ENCODE results near the gene PAK5.

- TF ChIP-seq, protein P1, sequence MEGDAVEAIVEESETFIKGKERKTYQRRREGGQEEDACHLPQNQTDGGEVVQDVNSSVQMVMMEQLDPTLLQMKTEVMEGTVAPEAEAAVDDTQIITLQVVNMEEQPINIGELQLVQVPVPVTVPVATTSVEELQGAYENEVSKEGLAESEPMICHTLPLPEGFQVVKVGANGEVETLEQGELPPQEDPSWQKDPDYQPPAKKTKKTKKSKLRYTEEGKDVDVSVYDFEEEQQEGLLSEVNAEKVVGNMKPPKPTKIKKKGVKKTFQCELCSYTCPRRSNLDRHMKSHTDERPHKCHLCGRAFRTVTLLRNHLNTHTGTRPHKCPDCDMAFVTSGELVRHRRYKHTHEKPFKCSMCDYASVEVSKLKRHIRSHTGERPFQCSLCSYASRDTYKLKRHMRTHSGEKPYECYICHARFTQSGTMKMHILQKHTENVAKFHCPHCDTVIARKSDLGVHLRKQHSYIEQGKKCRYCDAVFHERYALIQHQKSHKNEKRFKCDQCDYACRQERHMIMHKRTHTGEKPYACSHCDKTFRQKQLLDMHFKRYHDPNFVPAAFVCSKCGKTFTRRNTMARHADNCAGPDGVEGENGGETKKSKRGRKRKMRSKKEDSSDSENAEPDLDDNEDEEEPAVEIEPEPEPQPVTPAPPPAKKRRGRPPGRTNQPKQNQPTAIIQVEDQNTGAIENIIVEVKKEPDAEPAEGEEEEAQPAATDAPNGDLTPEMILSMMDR (conservative IDR thresholded peaks at IDR 0.05 in 1 of 2, IDR thresholded peaks at IDR 0.05 in 1 of 2; ENCODE audit: low read depth in 1 of 2, low read length in 2 of 2) = no peak
- no peak for TF ChIP-seq EZH2 (IDR thresholded peaks at IDR 0.05; ENCODE audit: low read length, missing control alignments)
Measured at GRCh38 chr20:9711872-9712271, 127.0 kb downstream of the PAK5 start.
